IgD-negative memory B cell (primary cell): ENCODE measurements around the gene LCN15. TPM values are rescaled to one million over a fixed set of nuclear protein-coding genes. Genes with fewer than 3 reads are reported as not detected.
"Not testable (repeated sequence)": the region's sequence is repeated elsewhere in the genome, so short reads cannot be mapped to it uniquely, and the experiment has no call there.

ENCODE experiments used
- H3K27ac Mint-ChIP-seq, 3 donors: one replicate each; pipeline ENCODE4 v1.8.0; 2020 to 2022; ENCODE audit warnings: mild to moderate bottlenecking in 3 of 3, mixed read lengths in 3 of 3, moderate library complexity in 1 of 3
- H3K27me3 Mint-ChIP-seq: one replicate; pipeline ENCODE4 v1.8.0; 2021; ENCODE audit warnings: mixed read lengths
- H3K36me3 Mint-ChIP-seq: one replicate; pipeline ENCODE4 v1.8.0; 2020; ENCODE audit warnings: mild to moderate bottlenecking, mixed read lengths
- H3K4me1 Mint-ChIP-seq, 3 donors: one replicate each; pipeline ENCODE4 v1.8.0; 2020 to 2022; ENCODE audit warnings: mixed read lengths in 3 of 3, mild to moderate bottlenecking in 1 of 3
- H3K4me3 Mint-ChIP-seq, 4 donors: one replicate each; pipeline ENCODE4 v1.8.0; 2020 to 2022; ENCODE audit warnings: mild to moderate bottlenecking in 4 of 4, mixed read lengths in 4 of 4, moderate library complexity in 3 of 4
- H3K9me3 Mint-ChIP-seq, 3 donors: one replicate each; pipeline ENCODE4 v1.8.0; 2020 to 2021; ENCODE audit warnings: mixed read lengths in 3 of 3, mild to moderate bottlenecking in 1 of 3
- polyA plus RNA-seq: library from polyadenylated mRNA; unstranded; fragments of 300-500 nt; fragmentation: Illumina TruSeq; gene quantifications from one replicate; pipeline ENCODE4 v1.2.3, GENCODE V29; 2021

Gene LCN15
- polyA plus RNA-seq, 1 donor from 2014 or later, result not detected

DNA sequence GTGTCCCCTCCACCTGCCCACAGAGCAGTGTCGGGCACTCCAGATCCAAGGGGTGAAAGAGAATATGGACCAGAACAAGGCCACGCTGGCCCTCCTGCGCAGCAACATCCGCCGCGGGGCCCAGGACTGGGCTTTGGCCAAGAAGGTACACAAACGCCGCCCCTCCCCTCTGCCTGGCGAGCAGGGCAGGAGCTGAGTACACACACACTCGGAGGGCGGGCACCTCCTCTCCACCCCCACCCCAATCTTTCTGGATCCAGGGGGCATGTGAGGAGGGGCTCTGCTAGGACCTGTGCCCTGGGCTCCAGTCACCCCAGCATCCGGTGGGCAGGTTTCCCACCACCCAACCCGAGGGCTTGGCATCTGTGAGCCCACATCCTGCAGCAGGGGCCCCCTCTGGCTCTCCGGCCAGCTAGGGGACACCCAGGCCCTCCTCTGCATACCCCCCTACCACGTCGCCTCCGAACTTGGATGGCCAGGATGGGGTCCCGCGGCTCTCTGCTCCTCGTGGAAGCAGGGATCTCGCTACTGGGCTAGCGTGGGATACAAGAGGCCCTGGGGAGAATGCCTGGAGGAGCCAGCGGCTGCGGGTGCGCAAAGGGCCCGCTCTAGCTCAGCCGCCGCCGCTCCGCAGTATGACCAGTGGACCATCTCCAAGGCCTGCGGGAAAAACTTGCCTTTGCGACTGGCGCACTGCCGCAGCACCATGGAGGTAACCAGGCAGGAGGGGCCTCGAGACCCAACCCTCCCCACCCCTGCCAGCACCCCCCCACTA, 34.9 kb upstream of the LCN15 start:
- peak overlapping the region in 2 of 3 donors; percentile 50 to 91 for H3K27ac Mint-ChIP-seq
- peaks cover 6 to 20% (median 8%) of the 10 kb centered on the region in 3 donors for H3K4me1 Mint-ChIP-seq
- peaks cover under 1% of the 10 kb centered on the region for H3K36me3 Mint-ChIP-seq
- peaks cover 9% of the 10 kb centered on the region for H3K27me3 Mint-ChIP-seq
- H3K9me3 Mint-ChIP-seq, result no peaks in the 10 kb centered on the region
- peak overlapping the region; percentile 52 to 95 (median 89) for H3K4me3 Mint-ChIP-seq

GRCh38 chr9:136798708-136799078, 34.4 kb upstream of the LCN15 start:
- Mint-ChIP-seq H3K4me1 (peaks cover 6 to 20% (median 8%) of the 10 kb centered on the region in 3 donors), H3K4me3 (peak overlapping the region in 1 of 4 donors; percentile 26), H3K36me3 (no peaks in the 10 kb centered on the region), H3K27ac (no peak overlapping the region), H3K27me3 (peaks cover 9% of the 10 kb centered on the region), H3K9me3 (no peaks in the 10 kb centered on the region)

DNA sequence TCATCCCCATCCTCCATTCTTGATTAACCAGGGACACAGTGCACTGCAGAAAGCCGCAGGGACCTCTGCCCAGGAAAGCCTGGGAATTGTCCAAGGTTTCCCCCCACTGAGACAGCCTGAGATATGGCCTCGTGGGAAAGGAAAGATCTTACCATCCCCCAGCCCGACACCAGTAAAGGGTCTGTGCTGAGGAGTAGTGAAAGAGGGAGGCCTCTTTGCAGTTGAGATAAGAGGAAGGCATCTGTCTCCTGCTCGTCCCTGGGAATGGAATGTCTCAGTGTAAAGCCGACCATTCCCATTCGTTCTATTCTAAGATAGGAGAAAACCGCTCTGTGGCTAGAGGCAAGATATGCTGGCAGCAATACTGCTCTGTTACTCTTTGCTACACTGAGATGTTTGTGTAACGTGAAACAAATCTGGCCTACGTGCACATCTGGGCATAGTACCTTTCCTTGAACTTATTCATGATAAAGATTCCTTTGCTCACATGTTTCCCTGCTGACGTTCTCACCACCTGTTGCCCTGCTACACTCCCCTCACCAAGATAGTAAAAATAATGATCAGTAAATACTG, 32.5 kb upstream of the LCN15 start:
- H3K27ac Mint-ChIP-seq, result peak overlapping the region in 1 of 3 donors; percentile 79
- not testable (repeated sequence) for H3K36me3 Mint-ChIP-seq, H3K9me3 Mint-ChIP-seq

GRCh38 chr9:136796238-136796774, 32.0 kb upstream of the LCN15 start, which contains the start of gene CCDC183:
CCDC183 (plus strand) TSS chr9:136796338; CDS start chr9:136796398, 60 bp downstream.
- H3K36me3 Mint-ChIP-seq, result no peaks in the 10 kb centered on the region
- peaks cover 6 to 25% (median 11%) of the 10 kb centered on the region in 3 donors for H3K4me1 Mint-ChIP-seq
- H3K27me3 Mint-ChIP-seq, result peaks cover 7% of the 10 kb centered on the region
- peak within 1 kb of the TSS in 2 of 4 donors; percentile 14 to 75 for H3K4me3 Mint-ChIP-seq
- H3K27ac Mint-ChIP-seq, result peak within 1 kb of the TSS in 2 of 3 donors; percentile 5 to 79
- H3K9me3 Mint-ChIP-seq, result no peaks in the 10 kb centered on the region

More for the DNA sequence above, 32.5 kb upstream of the LCN15 start:
- H3K27me3 Mint-ChIP-seq, result not testable (repeated sequence)
- peaks cover 8 to 26% (median 11%) of the 10 kb centered on the region in 3 donors for H3K4me1 Mint-ChIP-seq
- H3K4me3 Mint-ChIP-seq, result peak overlapping the region in 1 of 4 donors; percentile 75

DNA sequence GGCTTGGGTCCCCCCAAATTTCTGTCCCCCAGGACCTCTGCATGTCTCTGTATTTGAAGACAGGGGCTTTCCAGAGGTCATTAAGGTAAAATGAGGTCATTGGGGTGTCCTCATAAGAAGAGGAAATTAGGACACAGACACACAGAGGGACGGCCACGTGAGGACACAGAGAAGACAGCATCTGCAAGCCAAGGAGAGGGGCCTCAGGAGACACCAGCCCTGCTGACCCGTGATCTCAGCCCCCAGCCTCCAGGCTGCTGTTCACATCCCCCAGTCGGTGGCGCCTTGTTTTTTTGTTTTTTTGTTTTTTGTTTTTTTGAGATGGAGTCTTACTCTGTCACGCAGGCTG, 30.7 kb upstream of the LCN15 start:
- peak overlapping the region in 1 of 4 donors; percentile 56 for H3K4me3 Mint-ChIP-seq
- H3K9me3 Mint-ChIP-seq, result no peaks in the 10 kb centered on the region

GRCh38 chr9:136794281-136794999, 30.1 kb upstream of the LCN15 start:
- H3K27ac Mint-ChIP-seq, result peak overlapping the region in 1 of 3 donors; percentile 20
- no peaks in the 10 kb centered on the region for H3K9me3 Mint-ChIP-seq
- no peaks in the 10 kb centered on the region for H3K36me3 Mint-ChIP-seq
- peaks cover 0 to 19% (median 5%) of the 10 kb centered on the region in 3 donors for H3K4me1 Mint-ChIP-seq
- H3K27me3 Mint-ChIP-seq, result no peaks in the 10 kb centered on the region
- H3K4me3 Mint-ChIP-seq, result peak overlapping the region in 2 of 4 donors; percentile 55 to 56

More for the DNA sequence above, 30.7 kb upstream of the LCN15 start:
- Mint-ChIP-seq H3K27me3 (peaks cover 1% of the 10 kb centered on the region), H3K27ac (peak overlapping the region in 1 of 3 donors; percentile 5), H3K36me3 (no peaks in the 10 kb centered on the region), H3K4me1 (peaks cover 0 to 19% (median 5%) of the 10 kb centered on the region in 3 donors)

GRCh38 chr9:136793086-136793946, 29.0 kb upstream of the LCN15 start:
- peaks cover 0 to 21% (median 11%) of the 10 kb centered on the region in 3 donors for H3K4me1 Mint-ChIP-seq
- H3K9me3 Mint-ChIP-seq, result no peaks in the 10 kb centered on the region
- no peaks in the 10 kb centered on the region for H3K36me3 Mint-ChIP-seq
- H3K4me3 Mint-ChIP-seq, result peak overlapping the region in 3 of 4 donors; percentile 32 to 78 (median 47)
- H3K27ac Mint-ChIP-seq, result peak overlapping the region; percentile 63 to 89 (median 71)
- no peaks in the 10 kb centered on the region for H3K27me3 Mint-ChIP-seq

DNA sequence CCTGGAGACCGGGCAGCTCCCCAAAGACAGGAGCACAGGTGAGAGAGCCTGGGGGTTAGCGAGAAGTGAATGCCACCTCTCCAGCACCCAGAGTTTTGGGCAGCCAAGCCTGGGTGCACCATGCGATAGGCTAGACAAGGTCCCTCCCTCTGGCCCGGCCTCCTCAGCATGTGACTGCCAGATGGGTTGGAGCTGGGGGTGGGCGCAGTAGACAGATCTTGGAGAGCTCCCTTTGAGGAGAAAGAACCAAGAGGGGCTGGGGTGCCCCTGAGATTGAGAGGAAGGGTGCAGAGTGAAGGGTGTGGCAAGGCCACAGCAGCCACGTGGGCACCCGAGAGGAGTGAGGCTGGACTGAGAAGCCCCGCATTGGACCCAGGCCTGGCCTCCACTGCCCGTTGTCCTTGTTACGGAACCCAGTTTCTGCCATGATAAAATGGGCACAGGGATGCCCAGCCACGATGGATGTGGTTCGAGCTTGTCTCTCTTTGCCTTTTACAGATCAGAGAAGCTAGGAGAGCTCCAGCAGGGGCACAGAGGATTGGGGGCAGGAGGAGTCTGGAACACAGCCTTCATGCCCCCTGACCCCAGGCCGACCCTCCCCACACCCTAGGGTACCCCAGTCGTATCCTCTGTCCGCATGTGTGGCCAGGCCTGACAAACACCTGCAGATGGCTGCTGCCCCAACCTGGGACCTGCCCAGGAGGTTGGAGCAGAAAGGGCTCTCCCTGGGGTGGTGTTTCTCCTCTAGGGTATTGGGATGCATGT, 28.2 kb upstream of the LCN15 start:
- Mint-ChIP-seq H3K36me3 (no peaks in the 10 kb centered on the region), H3K4me1 (peaks cover 0 to 25% (median 18%) of the 10 kb centered on the region in 3 donors), H3K27ac (peak overlapping the region; percentile 71 to 99 (median 92)), H3K4me3 (peak overlapping the region in 1 of 4 donors; percentile 98), H3K9me3 (no peaks in the 10 kb centered on the region), H3K27me3 (peaks cover 2% of the 10 kb centered on the region)

DNA sequence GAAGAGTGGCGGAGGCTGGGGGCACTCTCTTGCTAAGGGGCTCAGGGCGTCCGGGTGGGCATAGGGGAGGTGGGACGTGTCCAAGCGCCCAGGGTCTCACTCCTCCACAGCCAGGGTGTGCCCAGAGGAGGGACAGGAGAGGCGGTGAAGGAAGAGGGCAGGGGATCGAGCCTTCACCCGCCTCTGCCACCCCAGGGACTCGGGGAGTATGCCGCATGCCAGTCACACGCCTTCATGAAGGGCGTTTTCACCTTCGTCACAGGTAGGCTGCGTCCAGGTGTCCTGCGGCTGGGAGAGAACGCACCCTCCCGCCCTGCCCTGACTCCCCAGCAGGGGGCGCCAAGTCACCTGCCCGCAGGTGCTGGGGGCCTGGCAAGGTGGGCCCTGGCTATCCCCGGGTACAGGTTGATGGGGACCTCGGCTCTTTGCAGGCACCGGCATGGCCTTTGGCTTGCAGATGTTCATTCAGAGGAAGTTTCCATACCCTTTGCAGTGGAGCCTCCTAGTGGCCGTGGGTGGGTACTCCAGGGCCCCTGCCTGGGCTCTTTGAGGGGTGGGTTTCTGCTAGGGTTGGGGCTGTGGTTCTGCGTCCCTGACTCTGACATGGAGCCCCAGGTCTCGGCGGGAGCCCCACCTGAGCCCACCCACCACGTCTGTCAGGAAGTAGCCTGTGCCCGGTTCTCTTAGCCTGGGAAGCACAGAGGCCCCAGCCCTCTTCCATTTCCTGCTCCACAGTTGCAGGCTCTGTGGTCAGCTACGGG, 27.4 kb upstream of the LCN15 start:
- H3K9me3 Mint-ChIP-seq, result no peaks in the 10 kb centered on the region
- H3K4me3 Mint-ChIP-seq, result peak overlapping the region; percentile 87 to 98 (median 94)

GRCh38 chr9:136790640-136791515, 26.6 kb upstream of the LCN15 start, which contains the start of gene TMEM141:
TMEM141 (plus strand) TSS chr9:136791344; CDS start chr9:136791371, 27 bp downstream.
- Mint-ChIP-seq H3K27me3 (peaks cover 3% of the 10 kb centered on the region), H3K4me3 (peak within 1 kb of the TSS; percentile 87 to 98 (median 94)), H3K9me3 (no peaks in the 10 kb centered on the region), H3K27ac (peak within 1 kb of the TSS; percentile 92 to 99 (median 98)), H3K36me3 (no peaks in the 10 kb centered on the region), H3K4me1 (peaks cover 0 to 19% (median 18%) of the 10 kb centered on the region in 3 donors)

More for the DNA sequence above, 27.4 kb upstream of the LCN15 start:
- Mint-ChIP-seq H3K36me3 (no peaks in the 10 kb centered on the region), H3K27ac (peak overlapping the region; percentile 92 to 99 (median 98)), H3K4me1 (peaks cover 0 to 23% (median 19%) of the 10 kb centered on the region in 3 donors), H3K27me3 (peaks cover 3% of the 10 kb centered on the region)

- no peaks in the 10 kb centered on the region for H3K9me3 Mint-ChIP-seq
- peak overlapping the region in 2 of 4 donors; percentile 17 to 63 for H3K4me3 Mint-ChIP-seq
- H3K27me3 Mint-ChIP-seq, result peaks cover 3% of the 10 kb centered on the region
- no peaks in the 10 kb centered on the region for H3K36me3 Mint-ChIP-seq
- H3K4me1 Mint-ChIP-seq, result peaks cover 0 to 19% (median 18%) of the 10 kb centered on the region in 3 donors
- no peak overlapping the region for H3K27ac Mint-ChIP-seq
These were observed 25.2 kb upstream of the LCN15 start for GRCh38 chr9:136789523-136789937.
